Measurements from ENCODE around the gene TJP1.

Gene TJP1

GRCh38 chr15:29656636-29657475 is 165.4 kb downstream of the TJP1 start:
- no peak for DNase-seq

- no peak for DNase-seq
Observed at GRCh38 chr15:29652595-29652994, 169.7 kb downstream of the TJP1 start.

- no peak for DNase-seq
Observed at GRCh38 chr15:29651476-29652233, 170.6 kb downstream of the TJP1 start.

All from CD4-positive, alpha-beta T cell treated with Interleukin-17A for 4 hours (primary cell).